Measurements from ENCODE around the gene CHRM1.

GRCh38 chr11:62880231-62880802 lies 40.8 kb downstream of the CHRM1 start:
- TF ChIP-seq CTCF (conservative IDR thresholded peaks at IDR 0.05 in 1 of 2, IDR thresholded peaks at IDR 0.05 in 1 of 2; ENCODE audit: extremely low read depth in 1 of 2, insufficient read depth in 1 of 2, low read depth in 1 of 2, low read length in 2 of 2), result no peak
- no peak for TF ChIP-seq EZH2 (IDR thresholded peaks at IDR 0.05; ENCODE audit: borderline replicate concordance, low read length)
